IPS-20b (cell line): ENCODE results near the gene SDK1.

Experiments used
- H3K27ac ChIP-seq: one replicate; pipeline ENCODE4 v1.5.1; 2013; ENCODE audit warnings: low read length
- H3K27me3 ChIP-seq: 2 replicates; pipeline ENCODE4 v1.6.1; 2013; ENCODE audit warnings: mild to moderate bottlenecking, low read length, inconsistent platforms; ENCODE audit not compliant: insufficient read depth
- H3K36me3 ChIP-seq: 2 replicates; pipeline ENCODE4 v1.6.1; 2013; ENCODE audit warnings: low read depth, mild to moderate bottlenecking, inconsistent platforms, low read length, moderate library complexity; ENCODE audit not compliant: insufficient read depth
- H3K4me1 ChIP-seq: 2 replicates; pipeline ENCODE4 v1.6.1; 2013; ENCODE audit warnings: mild to moderate bottlenecking, control low read depth, inconsistent platforms, low read length, moderate library complexity; ENCODE audit not compliant: insufficient read depth
- H3K4me3 ChIP-seq: 2 replicates; pipeline ENCODE4 v1.5.1; 2013; ENCODE audit warnings: mild to moderate bottlenecking, low read length, inconsistent platforms
- H3K9ac ChIP-seq: 2 replicates; pipeline ENCODE4 v1.6.1; 2013; ENCODE audit warnings: low read depth, mild to moderate bottlenecking, inconsistent platforms, low read length, moderate library complexity
- H3K9me3 ChIP-seq: 2 replicates; pipeline ENCODE4 v1.6.1; 2013; ENCODE audit warnings: mild to moderate bottlenecking, low read depth, low read length, inconsistent platforms; ENCODE audit not compliant: insufficient read depth

The SDK1 gene

DNA sequence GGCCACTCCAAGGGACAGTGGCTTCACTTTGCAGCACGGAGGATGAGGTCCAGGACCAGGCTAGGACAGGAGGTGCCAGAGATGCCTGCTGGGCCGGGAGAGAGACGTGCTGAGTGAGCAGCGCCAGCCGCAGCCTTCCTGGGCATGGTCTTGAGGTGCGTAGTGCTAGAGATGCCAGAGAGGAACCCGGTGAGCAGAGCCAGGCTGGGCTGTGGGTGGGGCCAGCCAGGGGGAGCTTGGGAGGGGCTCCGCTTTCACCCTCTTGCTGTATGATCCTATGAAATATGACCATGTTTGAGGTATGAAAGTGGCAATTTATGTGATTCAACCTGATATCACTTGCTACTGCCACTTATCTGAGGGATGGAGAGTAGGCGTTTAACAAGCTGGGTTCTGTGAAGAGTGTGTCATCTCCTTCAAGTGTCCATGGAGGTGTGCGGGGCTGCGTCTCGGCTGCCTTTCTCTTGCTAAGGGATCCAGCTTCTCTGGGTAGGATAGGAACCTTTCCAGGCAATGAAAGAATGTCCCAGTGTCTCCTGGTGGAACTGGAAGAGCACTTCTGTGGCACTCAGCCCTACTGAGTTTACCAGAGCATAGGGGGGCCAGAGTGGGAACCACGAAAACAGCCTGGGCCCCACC, 862.6 kb downstream of the SDK1 start:
- no peaks in the 10 kb centered on the region; the same call in 1 of the 2 replicates for H3K4me1 ChIP-seq
- no peak overlapping the region for H3K4me3 ChIP-seq
- H3K36me3 ChIP-seq, result no peaks in the 10 kb centered on the region
- H3K27me3 ChIP-seq, result no peaks in the 10 kb centered on the region
- H3K27ac ChIP-seq, result no peak overlapping the region
- no peak overlapping the region for H3K9ac ChIP-seq
- no peaks in the 10 kb centered on the region for H3K9me3 ChIP-seq

DNA sequence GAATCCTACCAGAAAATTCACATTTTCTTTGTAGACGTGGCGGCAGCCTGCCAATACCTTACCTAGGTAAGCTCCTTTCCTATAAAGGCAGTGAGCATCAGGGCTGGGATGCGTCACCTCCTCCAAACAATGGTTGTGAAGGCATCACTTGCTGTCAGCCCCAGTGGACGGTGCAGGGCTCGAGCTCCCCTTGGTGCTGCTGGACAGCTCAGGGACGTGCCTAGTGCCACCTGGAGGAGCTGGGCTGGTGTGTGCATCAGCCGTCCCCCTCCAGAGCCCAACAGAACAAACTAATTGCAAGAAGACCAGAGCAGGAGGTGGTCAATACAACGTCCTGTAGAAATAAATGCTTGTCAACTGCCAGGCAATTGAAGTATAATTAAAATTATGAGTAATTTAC, 863.5 kb downstream of the SDK1 start:
- Histone ChIP-seq H3K4me3 (no peak overlapping the region), H3K4me1 (no peaks in the 10 kb centered on the region; the same call in 1 of the 2 replicates), H3K9me3 (no peaks in the 10 kb centered on the region), H3K36me3 (no peaks in the 10 kb centered on the region), H3K9ac (no peak overlapping the region), H3K27me3 (no peaks in the 10 kb centered on the region), H3K27ac (no peak overlapping the region)

DNA sequence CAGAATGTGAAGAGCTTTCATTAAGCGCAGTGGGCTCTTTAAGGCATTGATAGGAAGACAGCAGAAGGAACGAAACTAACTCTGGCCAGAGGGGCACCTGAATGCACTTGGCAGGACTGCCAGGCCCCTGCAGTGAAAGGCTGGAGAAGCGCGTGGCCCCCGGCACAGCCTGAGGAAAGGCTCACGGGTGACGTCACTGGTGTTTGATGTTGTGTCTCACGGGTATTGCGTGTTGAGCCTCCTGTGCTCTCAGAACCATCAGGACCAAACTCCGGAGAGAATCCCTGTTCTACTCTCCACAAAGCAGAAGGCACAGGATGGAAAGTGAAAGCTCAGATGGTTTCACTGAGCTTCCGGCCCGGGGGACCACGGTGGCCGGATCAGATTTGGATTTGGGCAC, 865.3 kb downstream of the SDK1 start:
- H3K9ac ChIP-seq, result no peak overlapping the region
- H3K9me3 ChIP-seq, result no peaks in the 10 kb centered on the region
- no peaks in the 10 kb centered on the region for H3K36me3 ChIP-seq
- H3K27ac ChIP-seq, result no peak overlapping the region
- H3K4me1 ChIP-seq, result no peaks in the 10 kb centered on the region; the same call in 1 of the 2 replicates
- no peaks in the 10 kb centered on the region for H3K27me3 ChIP-seq
- H3K4me3 ChIP-seq, result no peak overlapping the region

DNA sequence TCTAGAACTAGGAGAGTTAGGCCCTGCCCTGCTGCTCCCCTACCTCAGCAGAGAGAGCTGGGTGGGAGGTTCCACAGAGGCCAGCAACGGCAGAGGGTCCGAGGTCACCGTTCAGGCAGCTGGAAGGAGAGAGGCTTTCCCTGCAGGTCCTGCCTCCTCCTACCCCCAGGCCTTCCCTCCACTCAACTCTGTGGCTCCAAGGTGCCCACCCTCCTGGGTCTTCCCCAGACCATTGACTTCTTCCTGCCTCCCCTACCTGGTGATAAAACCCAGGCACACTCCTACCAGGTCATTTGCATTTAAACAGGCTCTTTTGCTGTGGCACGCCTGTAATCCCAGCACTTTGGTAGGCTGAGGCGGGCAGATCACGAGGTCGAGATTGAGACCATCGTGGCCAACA, 865.8 kb downstream of the SDK1 start:
- Histone ChIP-seq H3K9ac (no peak overlapping the region), H3K36me3 (no peaks in the 10 kb centered on the region)

DNA sequence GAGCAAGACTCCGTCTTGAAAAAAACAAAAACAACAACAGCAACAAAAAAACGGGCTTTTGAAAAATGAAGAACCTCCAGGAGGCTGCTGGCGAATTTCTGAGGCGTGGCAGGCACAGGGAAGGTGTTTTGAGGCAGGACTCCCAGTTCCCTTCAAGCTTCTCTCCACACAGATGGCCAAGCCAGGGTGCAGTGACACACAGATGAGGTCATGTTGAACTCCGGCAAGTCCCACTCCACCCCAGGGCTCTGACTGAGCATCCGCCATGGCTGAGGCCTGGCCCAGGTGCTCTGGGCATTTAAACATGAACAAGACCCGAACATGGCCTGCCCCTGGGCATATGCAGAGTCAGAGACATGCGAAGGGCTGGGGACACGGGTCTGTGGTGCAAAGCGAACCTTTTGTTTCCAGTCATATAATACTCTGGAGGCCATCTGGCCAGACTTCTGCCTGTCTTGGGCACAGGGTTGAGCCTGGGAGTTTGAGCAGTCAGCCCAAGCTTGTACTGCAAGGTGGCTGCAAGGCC, 866.4 kb downstream of the SDK1 start:
- Histone ChIP-seq H3K4me1 (no peaks in the 10 kb centered on the region; the same call in 1 of the 2 replicates), H3K36me3 (no peaks in the 10 kb centered on the region), H3K9me3 (no peaks in the 10 kb centered on the region), H3K9ac (no peak overlapping the region), H3K27ac (no peak overlapping the region), H3K4me3 (no peak overlapping the region), H3K27me3 (no peaks in the 10 kb centered on the region)

More for the DNA sequence above, 865.8 kb downstream of the SDK1 start:
- H3K4me3 ChIP-seq, result no peak overlapping the region
- H3K9me3 ChIP-seq, result no peaks in the 10 kb centered on the region
- no peaks in the 10 kb centered on the region for H3K27me3 ChIP-seq
- H3K4me1 ChIP-seq, result no peaks in the 10 kb centered on the region; the same call in 1 of the 2 replicates
- no peak overlapping the region for H3K27ac ChIP-seq

DNA sequence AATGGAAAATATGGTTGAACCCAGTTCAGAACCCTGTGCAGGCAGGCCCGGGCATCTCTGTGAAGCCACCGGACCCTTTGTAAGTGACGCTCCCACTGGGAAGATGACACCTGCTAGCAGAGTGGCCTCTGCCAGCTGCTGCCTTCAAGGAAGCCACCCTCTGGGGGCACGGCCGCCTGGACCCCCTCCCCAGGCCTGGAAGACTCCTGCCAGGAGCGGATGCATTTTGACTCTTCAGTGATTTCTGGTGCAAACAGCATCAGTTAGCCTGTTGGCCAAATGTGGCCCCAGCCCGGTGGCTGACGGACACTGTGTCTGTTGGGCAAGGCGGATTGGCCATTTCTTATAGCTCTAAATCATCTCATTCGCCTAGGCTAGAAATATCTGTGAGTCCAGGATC, 867.0 kb downstream of the SDK1 start:
- Histone ChIP-seq H3K9me3 (no peaks in the 10 kb centered on the region), H3K4me1 (no peaks in the 10 kb centered on the region; the same call in 1 of the 2 replicates), H3K27me3 (no peaks in the 10 kb centered on the region), H3K27ac (no peak overlapping the region), H3K9ac (no peak overlapping the region), H3K4me3 (no peak overlapping the region), H3K36me3 (no peaks in the 10 kb centered on the region)

DNA sequence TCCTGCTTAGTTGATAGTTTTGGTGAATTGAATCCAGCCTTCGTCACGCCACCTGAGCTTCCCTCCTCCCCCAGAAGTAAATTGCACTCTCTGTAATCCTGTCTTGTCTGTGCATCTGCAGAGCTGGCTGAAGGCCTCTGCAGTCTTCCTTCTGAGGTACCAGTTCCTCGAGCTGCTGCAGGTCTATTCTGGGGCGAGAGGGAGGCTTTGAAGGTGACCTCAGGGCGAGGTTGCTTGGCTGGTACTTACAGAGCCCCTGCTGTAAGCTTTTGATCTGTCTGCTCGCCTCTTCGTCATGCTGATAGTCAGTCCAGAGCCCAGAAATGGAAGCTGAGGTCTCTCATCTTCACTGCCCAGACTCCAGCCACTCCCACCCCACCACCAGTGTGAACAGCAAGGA, 867.5 kb downstream of the SDK1 start:
- H3K9ac ChIP-seq, result no peak overlapping the region
- no peak overlapping the region for H3K27ac ChIP-seq
- no peak overlapping the region for H3K4me3 ChIP-seq
- H3K4me1 ChIP-seq, result no peaks in the 10 kb centered on the region; the same call in 1 of the 2 replicates
- H3K9me3 ChIP-seq, result no peaks in the 10 kb centered on the region
- H3K27me3 ChIP-seq, result no peaks in the 10 kb centered on the region
- H3K36me3 ChIP-seq, result no peaks in the 10 kb centered on the region

DNA sequence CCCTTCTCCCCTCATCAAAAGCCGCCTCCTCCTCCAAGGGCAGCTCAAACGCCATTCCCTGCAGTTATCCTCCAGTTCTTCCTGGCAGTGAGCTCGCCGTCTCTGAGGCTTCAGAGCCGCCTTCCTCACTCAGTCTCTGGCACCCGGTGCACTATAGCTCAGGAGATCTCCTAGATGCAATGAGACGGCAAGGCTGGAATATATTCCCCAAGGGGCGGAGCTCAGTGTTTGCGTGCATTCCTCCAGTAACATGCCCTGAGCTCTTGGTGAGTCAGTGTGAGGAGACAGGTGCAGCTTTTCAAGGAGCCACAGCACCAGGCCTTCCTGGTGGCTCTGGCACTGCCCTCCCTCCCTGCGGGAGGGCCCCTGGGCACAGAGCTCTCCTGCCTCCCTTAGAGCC, 868.4 kb downstream of the SDK1 start:
- no peaks in the 10 kb centered on the region; the same call in 1 of the 2 replicates for H3K4me1 ChIP-seq
- no peaks in the 10 kb centered on the region for H3K9me3 ChIP-seq
- H3K36me3 ChIP-seq, result no peaks in the 10 kb centered on the region
- H3K4me3 ChIP-seq, result no peak overlapping the region
- H3K27me3 ChIP-seq, result no peaks in the 10 kb centered on the region
- H3K9ac ChIP-seq, result no peak overlapping the region
- H3K27ac ChIP-seq, result no peak overlapping the region

DNA sequence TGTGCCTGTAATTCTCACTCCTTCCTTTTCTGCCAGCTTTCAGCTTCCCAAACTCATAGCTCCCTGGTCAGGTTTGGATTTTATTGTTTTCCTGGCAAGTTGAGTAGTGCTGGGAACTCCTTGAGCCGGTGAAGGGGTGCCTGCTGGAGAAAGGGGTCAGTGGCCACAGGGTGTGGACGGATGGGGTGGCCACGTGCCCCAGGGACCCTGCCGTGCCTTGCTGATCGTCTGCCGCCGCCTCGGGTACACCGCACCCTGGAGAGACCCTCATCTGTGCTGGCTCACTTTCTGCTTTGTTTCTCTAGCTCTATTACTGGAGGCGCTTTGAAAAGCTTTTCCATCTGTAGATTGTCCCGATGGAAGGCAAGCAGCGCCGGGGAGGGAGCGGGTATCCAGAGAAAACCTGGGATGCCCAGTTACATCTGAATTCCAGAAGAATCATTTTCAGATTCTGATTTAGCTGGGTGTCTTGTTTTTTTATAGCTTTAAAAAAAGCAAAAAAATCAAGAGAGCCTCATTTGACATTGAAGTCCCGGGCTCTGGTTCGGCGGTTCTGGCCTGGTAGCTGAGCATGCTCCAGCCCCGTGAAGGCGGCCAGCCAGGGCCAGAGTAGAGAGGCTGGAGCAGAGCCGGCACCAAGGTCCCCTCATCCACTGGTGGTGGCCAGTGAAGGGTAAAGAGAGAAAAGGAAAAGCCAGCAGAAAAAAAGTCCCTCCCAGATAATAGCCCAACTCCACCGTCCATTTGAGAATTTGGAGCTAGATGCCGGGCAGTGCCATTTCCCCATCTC, 870.1 kb downstream of the SDK1 start:
- H3K27ac ChIP-seq, result no peak overlapping the region
- H3K27me3 ChIP-seq, result no peaks in the 10 kb centered on the region
- no peak overlapping the region for H3K9ac ChIP-seq
- no peaks in the 10 kb centered on the region; the same call in 1 of the 2 replicates for H3K4me1 ChIP-seq
- H3K36me3 ChIP-seq, result no peaks in the 10 kb centered on the region
- H3K4me3 ChIP-seq, result no peak overlapping the region
- no peaks in the 10 kb centered on the region for H3K9me3 ChIP-seq

DNA sequence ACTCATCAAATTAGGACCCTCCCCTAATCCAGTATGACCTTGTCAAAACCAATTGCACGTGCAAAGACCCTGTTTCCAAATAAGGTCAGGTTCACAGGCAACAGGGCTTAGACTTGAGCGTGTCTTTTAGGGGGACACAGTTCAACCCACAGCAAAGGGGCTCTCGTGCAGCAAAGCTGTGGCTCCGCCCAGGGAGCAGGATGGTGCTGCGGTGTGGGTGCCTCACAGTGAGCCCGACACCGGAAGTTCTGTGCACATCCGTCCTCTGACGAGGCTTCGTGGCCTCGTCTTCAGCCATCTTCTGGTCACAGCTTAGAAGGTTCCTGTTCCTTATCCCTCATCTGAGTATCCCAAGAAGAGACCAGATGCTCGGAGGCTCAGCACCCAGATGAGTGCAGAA, 871.8 kb downstream of the SDK1 start:
- Histone ChIP-seq H3K4me1 (no peaks in the 10 kb centered on the region), H3K27ac (no peak overlapping the region), H3K9ac (no peak overlapping the region), H3K36me3 (no peaks in the 10 kb centered on the region), H3K27me3 (no peaks in the 10 kb centered on the region), H3K4me3 (no peak overlapping the region), H3K9me3 (peaks cover 2% of the 10 kb centered on the region)

DNA sequence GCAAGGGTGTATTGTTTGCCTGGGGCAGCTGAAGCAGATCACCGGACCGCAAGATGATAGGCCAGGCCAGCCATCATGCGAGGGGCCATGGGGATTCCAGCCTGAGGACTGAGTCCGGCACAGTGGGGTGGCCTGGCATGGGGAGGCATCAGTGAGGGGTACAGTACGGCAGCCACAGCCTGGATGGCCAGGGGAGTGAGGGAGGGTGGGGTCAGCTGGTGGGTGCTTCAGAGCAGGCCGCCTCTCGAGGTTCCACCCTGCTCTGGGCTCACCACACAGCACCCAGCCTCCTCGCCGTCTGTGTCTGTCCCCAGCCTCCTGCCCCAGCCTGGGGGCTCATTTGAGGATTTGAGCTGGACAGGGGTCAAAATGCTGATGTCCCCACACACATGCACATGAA, 872.6 kb downstream of the SDK1 start:
- Histone ChIP-seq H3K9ac (no peak overlapping the region), H3K4me3 (no peak overlapping the region), H3K27me3 (no peaks in the 10 kb centered on the region), H3K9me3 (peaks cover 4% of the 10 kb centered on the region), H3K27ac (no peak overlapping the region), H3K36me3 (no peaks in the 10 kb centered on the region), H3K4me1 (no peaks in the 10 kb centered on the region)

DNA sequence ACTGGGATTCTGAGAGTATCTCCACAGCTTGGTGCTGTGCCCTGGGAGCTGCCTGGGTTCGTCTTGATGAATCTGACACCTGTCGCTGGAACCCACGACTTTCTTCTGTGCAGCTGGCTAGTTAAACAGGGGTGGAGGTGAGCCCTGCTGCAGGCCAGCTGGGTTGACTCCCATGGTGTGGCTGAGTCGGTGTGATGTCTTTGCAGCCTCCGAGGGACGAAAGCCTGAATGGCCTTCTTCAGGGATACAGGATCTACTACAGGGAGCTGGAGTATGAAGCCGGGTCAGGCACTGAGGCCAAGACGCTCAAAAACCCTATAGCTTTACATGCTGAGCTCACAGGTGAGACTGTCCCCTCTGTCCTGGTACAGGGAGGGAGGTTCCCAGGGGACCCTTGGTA, 873.0 kb downstream of the SDK1 start:
- peaks cover 4% of the 10 kb centered on the region for H3K9me3 ChIP-seq
- H3K4me3 ChIP-seq, result no peak overlapping the region
- no peak overlapping the region for H3K9ac ChIP-seq
- H3K27ac ChIP-seq, result no peak overlapping the region
- H3K36me3 ChIP-seq, result no peaks in the 10 kb centered on the region
- H3K27me3 ChIP-seq, result no peaks in the 10 kb centered on the region
- H3K4me1 ChIP-seq, result no peaks in the 10 kb centered on the region
